ENCODE data around the gene GXYLT1. TPM values are rescaled to one million over a fixed set of nuclear protein-coding genes. Genes with fewer than 3 reads are reported as not detected.
"Not testable (repeated sequence)": the region's sequence is repeated elsewhere in the genome, so short reads cannot be mapped to it uniquely, and the experiment has no call there.

The GXYLT1 gene
- total RNA-seq, 1 experiment from 2014 or later, result 19.2 TPM

GRCh38 chr12:42097971-42098370 is 46.7 kb downstream of the GXYLT1 start:
- no peak for DNase-seq (ENCODE audit: low read depth)

GRCh38 chr12:42094277-42094676 is 50.4 kb downstream of the GXYLT1 start:
- DNase-seq (ENCODE audit: low read depth), result peak; percentile 69

DNA sequence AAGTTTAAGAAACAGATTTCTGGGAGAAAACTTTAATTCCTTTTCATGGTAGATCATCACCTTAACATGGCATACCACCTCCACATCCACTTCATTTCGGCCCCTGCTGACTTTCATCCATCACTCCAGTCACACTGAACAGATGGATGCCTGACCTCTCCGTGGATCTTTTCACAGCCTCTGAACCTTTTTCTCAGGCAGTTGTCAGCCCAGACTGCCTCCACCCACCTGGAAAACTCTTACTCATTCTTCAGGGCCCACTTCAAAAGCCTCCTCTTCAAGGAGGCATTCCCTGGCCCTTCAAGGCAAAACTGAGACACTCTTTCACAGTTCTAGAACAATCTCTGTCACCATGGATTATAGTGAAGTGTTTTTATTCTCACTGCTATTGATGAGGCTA is 52.9 kb downstream of the GXYLT1 start:
- DNase-seq (ENCODE audit: low read depth), result peak; percentile 39

DNA sequence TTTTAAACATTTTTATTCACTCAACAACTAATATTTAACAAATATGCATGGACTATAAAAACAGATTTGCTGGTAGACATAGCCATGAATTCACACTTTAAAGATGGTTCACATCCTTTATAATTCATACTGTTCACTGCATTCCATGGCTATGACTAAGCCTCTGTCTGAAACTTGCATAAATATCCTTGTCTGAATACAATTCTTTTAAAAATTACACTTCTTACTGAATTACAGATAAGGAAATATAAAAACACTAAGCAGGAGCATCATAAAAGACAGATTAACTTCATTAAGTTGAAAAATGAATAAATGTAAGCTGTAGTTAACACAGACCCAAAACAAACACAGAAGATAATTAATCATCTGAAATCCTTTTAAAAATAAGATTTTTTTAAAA is 53.8 kb downstream of the GXYLT1 start:
- DNase-seq (ENCODE audit: low read depth), result peak; percentile 68

GRCh38 chr12:42086031-42086430 is 58.6 kb downstream of the GXYLT1 start:
- peak; percentile 49 for DNase-seq (ENCODE audit: low read depth)

- DNase-seq (ENCODE audit: low read depth), result no peak
Observed at GRCh38 chr12:42085594-42085993, 59.1 kb downstream of the GXYLT1 start.

DNA sequence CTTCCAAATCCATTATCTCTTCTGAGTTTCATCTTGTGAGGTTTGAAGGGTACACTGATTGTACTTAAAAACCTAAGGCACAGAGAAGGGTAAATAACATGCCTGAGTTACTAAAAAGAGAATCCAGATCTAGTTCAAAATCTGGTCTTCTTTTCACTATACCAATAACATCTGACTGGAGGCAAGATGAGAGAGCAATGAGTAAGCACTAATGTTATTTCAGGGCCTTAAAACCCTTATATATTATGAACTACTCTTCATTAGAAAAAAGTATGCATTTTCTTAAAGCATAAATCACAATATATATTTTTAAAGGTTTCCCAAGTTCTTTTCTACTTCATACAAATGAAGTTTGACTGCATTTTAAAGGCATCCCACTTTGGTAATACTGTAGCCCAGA is 60.2 kb downstream of the GXYLT1 start:
- no peak for DNase-seq (ENCODE audit: low read depth)

DNA sequence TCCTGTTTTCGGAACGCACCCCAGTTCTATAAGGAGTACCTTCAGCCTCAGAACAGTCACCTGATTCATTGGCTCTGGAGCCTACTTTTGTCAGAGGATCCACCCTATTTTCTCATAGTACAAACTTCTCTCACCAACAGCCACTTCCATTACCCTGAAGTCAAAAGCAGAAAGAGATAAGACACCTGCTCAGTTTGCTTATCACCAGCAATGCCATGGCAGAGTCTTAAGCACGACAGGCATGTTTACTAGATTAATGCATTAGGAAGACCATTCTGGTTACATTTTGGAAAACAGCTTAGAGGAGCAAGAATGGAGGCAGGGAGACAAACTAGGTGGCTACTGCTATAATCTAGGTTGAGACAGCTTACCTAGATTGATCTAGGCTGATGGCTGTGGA is 67.7 kb downstream of the GXYLT1 start:
- no peak for DNase-seq (ENCODE audit: low read depth)

GRCh38 chr12:42070036-42070435 is 74.6 kb downstream of the GXYLT1 start:
- peak; percentile 33 for DNase-seq (ENCODE audit: low read depth)

DNA sequence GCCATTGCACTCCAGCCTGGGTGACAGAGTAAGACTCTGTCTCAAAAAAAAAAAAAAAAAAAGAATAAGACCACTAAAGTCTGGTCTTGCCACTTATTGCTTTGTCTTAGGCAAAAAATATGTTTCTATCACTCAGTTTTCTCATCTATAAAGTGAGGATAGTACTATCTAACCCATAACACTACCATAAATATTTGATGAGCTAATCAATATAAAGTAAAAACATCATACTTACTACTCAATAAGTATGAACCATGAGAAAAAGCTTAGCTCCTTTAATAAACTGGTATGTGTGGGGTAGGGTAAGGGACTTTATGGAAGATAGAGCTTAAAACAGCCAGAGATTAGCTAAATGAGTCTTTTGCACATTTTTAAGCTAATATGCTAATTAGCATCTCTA is 85.5 kb downstream of the GXYLT1 start:
- no peak for DNase-seq (ENCODE audit: low read depth)

GRCh38 chr12:42056130-42056529 is 88.5 kb downstream of the GXYLT1 start:
- no peak for DNase-seq (ENCODE audit: low read depth)

DNA sequence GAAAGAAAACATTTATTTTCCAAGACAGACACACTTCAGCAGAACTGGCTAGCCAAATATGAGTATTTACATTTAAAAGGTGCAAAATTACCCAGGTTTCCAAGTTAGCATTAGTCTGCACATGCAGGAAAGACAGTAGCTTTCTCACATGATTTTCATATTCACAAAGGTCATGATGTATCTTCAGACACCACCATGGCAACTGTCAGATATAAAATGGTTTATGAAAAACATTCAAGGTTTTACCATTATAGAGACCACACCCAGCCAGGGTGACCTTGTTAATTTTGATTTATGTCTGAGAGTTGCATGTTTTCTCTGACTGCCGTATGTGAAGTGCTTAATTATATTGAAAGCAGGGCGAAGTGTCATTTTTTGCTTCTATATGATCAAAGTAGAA is 91.2 kb downstream of the GXYLT1 start:
- DNase-seq (ENCODE audit: low read depth), result no peak

DNA sequence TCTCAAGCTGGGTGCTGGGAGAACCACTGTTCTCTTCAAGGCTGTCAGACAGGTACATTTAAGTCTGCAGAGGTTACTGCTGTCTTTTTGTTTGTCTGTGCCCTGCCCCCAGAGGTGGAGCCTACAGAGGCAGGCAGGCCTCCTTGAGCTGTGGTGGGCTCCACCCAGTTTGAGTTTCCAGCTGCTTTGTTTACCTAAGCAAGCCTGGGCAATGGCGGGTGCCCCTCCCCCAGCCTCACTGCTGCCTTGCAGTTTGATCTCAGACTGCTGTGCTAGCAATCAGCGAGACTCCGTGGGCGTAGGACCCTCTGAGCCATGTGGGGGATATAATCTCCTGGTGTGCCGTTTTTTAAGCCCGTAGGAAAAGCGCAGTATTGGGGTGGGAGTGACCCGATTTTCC is 95.7 kb downstream of the GXYLT1 start:
- DNase-seq (ENCODE audit: low read depth), result not testable (repeated sequence)

DNA sequence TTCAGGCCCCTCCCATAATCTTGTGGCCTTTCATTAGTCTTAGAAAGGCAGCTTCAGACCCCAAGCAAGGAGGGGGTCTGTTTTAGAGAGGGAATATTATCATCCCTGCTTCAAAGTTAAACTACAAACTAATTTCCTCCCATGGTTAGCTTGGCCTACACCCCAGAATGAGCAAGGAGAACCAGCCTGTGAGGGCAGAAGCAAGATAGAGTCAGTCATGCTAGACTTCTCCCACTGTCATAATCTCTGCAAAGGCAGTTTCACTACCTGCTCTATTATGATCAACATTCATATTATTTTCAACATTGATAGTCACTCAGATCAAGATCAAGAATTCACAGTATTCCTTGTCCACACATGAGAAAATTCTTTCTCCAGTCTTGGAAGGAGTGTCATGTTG is 105.1 kb downstream of the GXYLT1 start:
- DNase-seq (ENCODE audit: low read depth), result no peak

- DNase-seq (ENCODE audit: low read depth), result peak; percentile 29
Observed at GRCh38 chr12:42039176-42039575, 105.5 kb downstream of the GXYLT1 start.

GRCh38 chr12:42031847-42032564 is 112.7 kb downstream of the GXYLT1 start:
- no peak for DNase-seq (ENCODE audit: low read depth)

Other genes starting within 250 kb of the GXYLT1 start
- 17.7 and 17.8 TPM in 2 replicates for gene YAF2, start 93.4 kb upstream of the GXYLT1 start, total RNA-seq (2014; rRNA removed)
- 33.6 and 35.5 TPM in 2 replicates for gene ZCRB1, start 181.2 kb upstream of the GXYLT1 start, total RNA-seq (2014; rRNA removed)
- gene PPHLN1, start 181.3 kb upstream of the GXYLT1 start, total RNA-seq (2014; rRNA removed), result 76.2 and 77.3 TPM in 2 replicates

Measured in LHCN-M2 (cell line).